Heart right ventricle (tissue), 16 donors: ENCODE measurements around the gene SEMA3A. TPM values are rescaled to one million over a fixed set of nuclear protein-coding genes. Genes with fewer than 3 reads are reported as not detected.

Experiments
- ATAC-seq, 8 donors: fragments of 200-7000 bp; cut with Tn5 transposase; one replicate each; pipeline ENCODE4 v1.9.1; 2020; ENCODE audit warnings: mild to moderate bottlenecking in 8 of 8, moderate library complexity in 8 of 8, moderate number of reproducible peaks in 1 of 8
- DNase-seq, 2 donors: peaks; one replicate each; pipeline ENCODE4 v3.0.0-alpha.2; 2020
- H3K27ac ChIP-seq, 10 donors: fragments of 200-600 bp; sonication (generic) in 2 of 10; one replicate each; pipeline versions ENCODE4 v1.5.0 to v1.8.0; 2020 to 2022; ENCODE audit warnings: mild to moderate bottlenecking in 3 of 10
- H3K27me3 ChIP-seq, 7 donors: fragments of 200-600 bp; one replicate each; pipeline ENCODE4 v1.8.0; 2021 to 2022; ENCODE audit warnings: mild to moderate bottlenecking in 2 of 7
- H3K36me3 ChIP-seq, 9 donors: fragments of 200-600 bp; sonication (generic) in 1 of 9; one replicate each; pipeline versions ENCODE4 v1.5.0 to v1.8.0; 2020 to 2022; ENCODE audit warnings: mild to moderate bottlenecking in 2 of 9
- H3K4me1 ChIP-seq, 9 donors: fragments of 200-600 bp; sonication (generic) in 1 of 9; one replicate each; pipeline versions ENCODE4 v1.5.0 to v1.8.0; 2020 to 2022; ENCODE audit warnings: mild to moderate bottlenecking in 4 of 9
- H3K4me3 ChIP-seq, 10 donors: fragments of 200-600 bp; sonication (generic) in 2 of 10; one replicate each; pipeline versions ENCODE4 v1.5.0 to v1.8.0; 2020 to 2022; ENCODE audit warnings: mild to moderate bottlenecking in 7 of 10, moderate library complexity in 2 of 10
- H3K9me3 ChIP-seq, 11 donors: fragments of 200-600 bp in 10 of 11; sonication (generic) in 2 of 11; one replicate each; pipeline versions ENCODE4 v1.5.0 to v1.8.0; 2013 to 2022; ENCODE audit warnings: mild to moderate bottlenecking in 2 of 11, control low read depth in 1 of 11, moderate library complexity in 1 of 11
- WGBS, 2 donors: extraction: QIAGEN DNeasy Blood & Tissue Kit; methylation state at CpG; one replicate each; pipeline ENCODE4 v1.1.7; 2013; ENCODE audit warnings: inconsistent platforms in 1 of 2; 5-methylcytosine and 5-hydroxymethylcytosine counted together
- intact Hi-C, 10 donors: fragments of 100-400 bp; cut with DNase I; formaldehyde crosslinking; loops; one replicate each; pipeline versions ENCODE4 v1.11.1 to v1.14.2; 2022
- polyA plus RNA-seq, 2 donors: library from polyadenylated mRNA; stranded (reverse); fragments of 200-250 nt; gene quantifications; one replicate each; pipeline ENCODE4 v1.2.3, GENCODE V29; 2013
- total RNA-seq, 10 donors: library from RNA; stranded (reverse); fragmentation: NEBNext Ultra II Directional in 3 of 10; extraction: Animal tissue kit (Norgen Biotek cat#: 25700) in 3 of 10; gene quantifications; one replicate each; pipeline versions ENCODE4 v1.2.1 to v1.2.4, GENCODE V29; 2021 to 2023
- TF ChIP-seq, protein P1 (sequence below), 9 donors: fragments of 200-600 bp; sonication (generic) in 2 of 9; IDR thresholded peaks; one replicate each; pipeline versions ENCODE4 v1.5.0 to v1.8.0; 2021 to 2022; ENCODE audit warnings: antibody characterized with exemption in 9 of 9, mild to moderate bottlenecking in 5 of 9, moderate library complexity in 1 of 9
- donor health status: Arrhythmogenic right ventricular cardiomyopathy.
- donor health status: ischemic (EF 13 %, LVEDD 7.1; RV severe dilation, severe dysfunction).
- donor health status: healthy with polysubstance abuse.
- donor health status: DM: no; HTN: yes; CAD: no.
- donor health status: DM: no; HTN: no; CAD: no.
- donor health status: ischemic (EF 25% LVEDD 6.9; RV normal size, moderate dysfunction).
- donor health status: ischemic (EF 25% LVEDD 5.7; RV mildly dilated, moderate dysfunction).
- donor health status: healthy.
- donor health status: DM: yes; HTN: yes; CAD: no.
- donor health status: Ischemic cardiomyopathy.
- donor health status: ischemic (EF 35%, LVEDD 5.7; RV mildly dilated, moderate dysfunction).
- donor health status: nonischemic (EF 11% LVEDD 7.7; RV severe dilation, severe dysfunction).
- donor health status: DM: yes; HTN: yes; CAD: no.
- donor health status: PGD.
- donor health status: ischemic (EF 29% LVEDD 5.4; RV normal size, mild dysfunction).
- donor health status: nonischemic (EF 23%, LVEDD 6.1; RV moderate dilation, normal function).

The SEMA3A gene
- total and polyA plus RNA-seq, 12 donors, result 0.19 to 5.3 (median 1.5) TPM

DNA sequence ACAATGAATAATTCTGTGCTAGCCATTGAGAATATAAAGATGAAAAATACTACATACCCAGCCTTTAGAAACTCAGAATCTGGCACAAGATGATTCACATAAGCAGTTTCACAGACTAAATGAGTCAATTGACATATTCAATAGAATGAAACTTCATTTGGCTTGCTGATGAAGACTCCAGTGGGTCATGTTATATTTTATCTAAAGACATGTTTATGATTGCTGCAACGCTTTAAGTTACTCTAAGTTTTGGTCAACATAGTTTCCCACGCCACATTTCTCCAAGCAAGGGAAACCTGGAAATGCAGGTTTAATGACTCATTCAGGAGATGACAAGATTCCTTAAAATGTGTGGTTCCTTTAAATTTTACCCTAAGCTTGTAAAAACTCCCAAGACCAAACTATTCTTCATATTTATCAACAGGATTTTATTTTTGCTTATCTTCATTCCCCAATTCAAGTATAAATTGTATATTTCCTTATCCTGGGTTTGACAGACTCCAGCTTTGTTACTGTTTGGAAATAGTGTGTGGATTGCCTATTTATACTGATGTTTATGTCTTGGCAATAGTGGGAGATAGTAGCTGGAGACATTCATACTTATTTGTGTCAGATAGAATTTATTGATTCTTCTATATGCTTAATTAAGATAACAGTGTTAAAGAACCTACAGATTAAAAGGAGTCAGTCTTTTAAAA, 6.6 kb downstream of the SEMA3A start:
- intact Hi-C loops, result loop anchor here in 7 of 10 donors (2.0 to 10.0 kb wide), 5 partner anchors 183 to 213 kb away; no protein-coding TSS in a partner anchor
- ATAC-seq, result no peak

GRCh38 chr7:84187087-84187805, 7.3 kb downstream of the SEMA3A start:
- H3K27me3 ChIP-seq, result no peaks in the 10 kb centered on the region
- TF ChIP-seq, protein P1, sequence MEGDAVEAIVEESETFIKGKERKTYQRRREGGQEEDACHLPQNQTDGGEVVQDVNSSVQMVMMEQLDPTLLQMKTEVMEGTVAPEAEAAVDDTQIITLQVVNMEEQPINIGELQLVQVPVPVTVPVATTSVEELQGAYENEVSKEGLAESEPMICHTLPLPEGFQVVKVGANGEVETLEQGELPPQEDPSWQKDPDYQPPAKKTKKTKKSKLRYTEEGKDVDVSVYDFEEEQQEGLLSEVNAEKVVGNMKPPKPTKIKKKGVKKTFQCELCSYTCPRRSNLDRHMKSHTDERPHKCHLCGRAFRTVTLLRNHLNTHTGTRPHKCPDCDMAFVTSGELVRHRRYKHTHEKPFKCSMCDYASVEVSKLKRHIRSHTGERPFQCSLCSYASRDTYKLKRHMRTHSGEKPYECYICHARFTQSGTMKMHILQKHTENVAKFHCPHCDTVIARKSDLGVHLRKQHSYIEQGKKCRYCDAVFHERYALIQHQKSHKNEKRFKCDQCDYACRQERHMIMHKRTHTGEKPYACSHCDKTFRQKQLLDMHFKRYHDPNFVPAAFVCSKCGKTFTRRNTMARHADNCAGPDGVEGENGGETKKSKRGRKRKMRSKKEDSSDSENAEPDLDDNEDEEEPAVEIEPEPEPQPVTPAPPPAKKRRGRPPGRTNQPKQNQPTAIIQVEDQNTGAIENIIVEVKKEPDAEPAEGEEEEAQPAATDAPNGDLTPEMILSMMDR (IDR thresholded peaks at IDR 0.05), result no peak
- H3K9me3 ChIP-seq, result no peaks in the 10 kb centered on the region
- H3K36me3 ChIP-seq, result no peaks in the 10 kb centered on the region
- ATAC-seq (no peak), DNase-seq (no peak)
- intact Hi-C loops, result loop anchor here in 6 of 10 donors (5.0 to 10.0 kb wide), 4 partner anchors 182 to 212 kb away; no protein-coding TSS in a partner anchor
- no peak overlapping the region for H3K27ac ChIP-seq
- no peak overlapping the region for H3K4me3 ChIP-seq
- no peaks in the 10 kb centered on the region for H3K4me1 ChIP-seq

More for the DNA sequence above, 6.6 kb downstream of the SEMA3A start:
- TF ChIP-seq, protein P1 (IDR thresholded peaks at IDR 0.05), result no peak
- WGBS, 2 donors, result 86 to 97% methylated on average over 2 of the region's 2 CpGs
- Histone ChIP-seq H3K36me3 (no peaks in the 10 kb centered on the region), H3K4me1 (no peaks in the 10 kb centered on the region), H3K9me3 (no peaks in the 10 kb centered on the region), H3K27ac (no peak overlapping the region), H3K27me3 (no peaks in the 10 kb centered on the region), H3K4me3 (no peak overlapping the region)
- no peak for DNase-seq

- 88 to 93% methylated on average over 1 of the region's 1 CpG for WGBS, 2 donors
- no peak for ATAC-seq
- Histone ChIP-seq H3K4me1 (no peaks in the 10 kb centered on the region), H3K27ac (no peak overlapping the region), H3K36me3 (no peaks in the 10 kb centered on the region), H3K27me3 (no peaks in the 10 kb centered on the region), H3K4me3 (no peak overlapping the region), H3K9me3 (no peaks in the 10 kb centered on the region)
- TF ChIP-seq, protein P1 (IDR thresholded peaks at IDR 0.05), result no peak
- DNase-seq, result no peak
- intact Hi-C loops, result loop anchor here in 3 of 10 donors (10.0 kb wide), 2 partner anchors 179 to 209 kb away; no protein-coding TSS in a partner anchor
Measured at GRCh38 chr7:84183741-84184140, 10.8 kb downstream of the SEMA3A start.

DNA sequence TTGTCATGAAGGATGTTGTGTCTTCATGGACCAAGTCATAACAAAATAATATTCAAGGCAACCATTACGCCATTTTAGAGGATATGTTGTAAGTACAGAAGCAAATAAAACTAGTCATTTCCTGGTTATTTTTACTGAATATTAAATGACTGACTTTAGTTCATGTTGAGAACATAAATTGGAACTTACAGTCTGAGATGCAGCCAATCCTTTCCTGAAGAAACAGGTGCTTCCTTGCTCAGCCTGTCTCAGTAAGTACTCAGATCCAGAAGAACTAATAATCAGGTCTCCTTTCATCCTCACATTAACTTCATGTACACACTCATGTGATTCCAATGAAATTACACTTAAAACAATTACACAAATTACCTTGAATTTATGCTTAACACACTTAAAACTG, 12.3 kb downstream of the SEMA3A start:
- H3K9me3 ChIP-seq, result no peaks in the 10 kb centered on the region
- no peaks in the 10 kb centered on the region for H3K4me1 ChIP-seq
- DNase-seq (no peak), ATAC-seq (no peak)
- no peak overlapping the region for H3K27ac ChIP-seq
- 80 to 84% methylated on average over 1 of the region's 1 CpG for WGBS, 2 donors
- H3K36me3 ChIP-seq, result no peaks in the 10 kb centered on the region
- intact Hi-C loops, result loop anchor here in 3 of 10 donors (10.0 kb wide), 2 partner anchors 178 to 208 kb away; no protein-coding TSS in a partner anchor
- H3K4me3 ChIP-seq, result no peak overlapping the region
- TF ChIP-seq, protein P1 (IDR thresholded peaks at IDR 0.05), result no peak
- H3K27me3 ChIP-seq, result no peaks in the 10 kb centered on the region
